Measurements from ENCODE around the gene GPC6.

DNA sequence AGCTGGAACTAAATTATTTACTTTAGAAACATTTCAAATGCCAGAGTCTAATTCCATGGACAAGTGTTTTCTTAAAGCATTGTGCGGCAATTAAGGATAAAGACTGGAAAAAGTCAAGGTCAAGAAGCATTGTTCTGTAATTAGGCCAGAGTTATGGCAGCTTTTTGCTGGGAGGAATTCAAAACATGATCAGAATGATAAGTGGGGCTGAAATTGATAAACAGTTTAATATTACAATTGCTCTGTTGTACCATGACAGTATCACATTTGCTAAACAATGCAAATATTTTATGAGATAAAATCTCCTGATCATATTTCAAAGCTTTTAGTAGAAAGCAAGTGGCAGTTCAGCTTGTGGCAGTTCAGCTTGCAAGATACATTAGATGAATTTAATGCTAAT, 513.7 kb downstream of the GPC6 start:
- TF ChIP-seq, protein P1, sequence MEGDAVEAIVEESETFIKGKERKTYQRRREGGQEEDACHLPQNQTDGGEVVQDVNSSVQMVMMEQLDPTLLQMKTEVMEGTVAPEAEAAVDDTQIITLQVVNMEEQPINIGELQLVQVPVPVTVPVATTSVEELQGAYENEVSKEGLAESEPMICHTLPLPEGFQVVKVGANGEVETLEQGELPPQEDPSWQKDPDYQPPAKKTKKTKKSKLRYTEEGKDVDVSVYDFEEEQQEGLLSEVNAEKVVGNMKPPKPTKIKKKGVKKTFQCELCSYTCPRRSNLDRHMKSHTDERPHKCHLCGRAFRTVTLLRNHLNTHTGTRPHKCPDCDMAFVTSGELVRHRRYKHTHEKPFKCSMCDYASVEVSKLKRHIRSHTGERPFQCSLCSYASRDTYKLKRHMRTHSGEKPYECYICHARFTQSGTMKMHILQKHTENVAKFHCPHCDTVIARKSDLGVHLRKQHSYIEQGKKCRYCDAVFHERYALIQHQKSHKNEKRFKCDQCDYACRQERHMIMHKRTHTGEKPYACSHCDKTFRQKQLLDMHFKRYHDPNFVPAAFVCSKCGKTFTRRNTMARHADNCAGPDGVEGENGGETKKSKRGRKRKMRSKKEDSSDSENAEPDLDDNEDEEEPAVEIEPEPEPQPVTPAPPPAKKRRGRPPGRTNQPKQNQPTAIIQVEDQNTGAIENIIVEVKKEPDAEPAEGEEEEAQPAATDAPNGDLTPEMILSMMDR (IDR thresholded peaks at IDR 0.05) = no peak
- no peak for TF ChIP-seq POLR2AphosphoS5 (IDR thresholded peaks at IDR 0.05)
